MCF 10A (cell line): Measurements from ENCODE around the gene MDH2. TPM values are rescaled to one million over a fixed set of nuclear protein-coding genes. Genes with fewer than 3 reads are reported as not detected.

ENCODE experiments used
- BruUV-seq: library from RNA; stranded (reverse); fragments of 400-500 nt; replicated peaks from 2 replicates; lab custom pipeline; 2021; lab: Mats Ljungman, UMichigan
- CTCF ChIA-PET: fragments of 300-600 bp; sonication (Branson Sonifier 250); formaldehyde crosslinking; extraction: SDS; loops from one replicate; lab custom pipeline; 2021; ENCODE audit warnings: antibody characterized with exemption, inconsistent platforms; lab: Yijun Ruan, JAX
- POLR2A ChIA-PET: fragments of 300-600, 350-650 bp; sonication (Branson Sonifier 250); formaldehyde crosslinking; extraction: SDS; loops from one replicate; lab custom pipeline; 2020; ENCODE audit warnings: antibody characterized with exemption, inconsistent platforms; lab: Yijun Ruan, JAX
- DNase-seq: peaks from one replicate; pipeline ENCODE4 v3.0.0-alpha.2; 2018; ENCODE audit not compliant: unreplicated experiment
- H3K27ac Mint-ChIP-seq: one replicate; pipeline ENCODE4 v1.8.0; 2022; ENCODE audit warnings: mild to moderate bottlenecking, low read depth, mixed read lengths; ENCODE audit not compliant: unreplicated experiment
- H3K27me3 Mint-ChIP-seq: one replicate; pipeline ENCODE4 v1.8.0; 2022; ENCODE audit warnings: mixed read lengths; ENCODE audit not compliant: insufficient read depth, unreplicated experiment
- H3K36me3 Mint-ChIP-seq: one replicate; pipeline ENCODE4 v1.8.0; 2022; ENCODE audit warnings: mild to moderate bottlenecking, moderate library complexity, mixed read lengths; ENCODE audit not compliant: insufficient read depth, unreplicated experiment
- H3K4me1 Mint-ChIP-seq: one replicate; pipeline ENCODE4 v1.8.0; 2022; ENCODE audit warnings: mixed read lengths; ENCODE audit not compliant: insufficient read depth, unreplicated experiment
- H3K4me3 Mint-ChIP-seq: one replicate; pipeline ENCODE4 v1.8.0; 2022; ENCODE audit warnings: mild to moderate bottlenecking, moderate library complexity, mixed read lengths; ENCODE audit not compliant: unreplicated experiment
- H3K9me3 Mint-ChIP-seq: one replicate; pipeline ENCODE4 v1.8.0; 2022; ENCODE audit warnings: mixed read lengths; ENCODE audit not compliant: unreplicated experiment
- intact Hi-C: fragments of 100-400 bp; cut with micrococcal nuclease; formaldehyde crosslinking; loops from 2 replicates; pipeline ENCODE4 v1.14.1; 2022
- total RNA-seq: library from RNA; stranded (reverse); gene quantifications from 2 replicates; pipeline ENCODE4 v1.2.3, GENCODE V29; 2022
- TF ChIP-seq, protein P1 (sequence below): fragments of 200-600 bp; IDR thresholded peaks from one replicate; pipeline ENCODE4 v1.8.0; 2022; ENCODE audit warnings: antibody characterized with exemption, mild to moderate bottlenecking; ENCODE audit not compliant: unreplicated experiment

MDH2 gene
- total RNA-seq, 1 experiment from 2014 or later: 328 TPM

DNA sequence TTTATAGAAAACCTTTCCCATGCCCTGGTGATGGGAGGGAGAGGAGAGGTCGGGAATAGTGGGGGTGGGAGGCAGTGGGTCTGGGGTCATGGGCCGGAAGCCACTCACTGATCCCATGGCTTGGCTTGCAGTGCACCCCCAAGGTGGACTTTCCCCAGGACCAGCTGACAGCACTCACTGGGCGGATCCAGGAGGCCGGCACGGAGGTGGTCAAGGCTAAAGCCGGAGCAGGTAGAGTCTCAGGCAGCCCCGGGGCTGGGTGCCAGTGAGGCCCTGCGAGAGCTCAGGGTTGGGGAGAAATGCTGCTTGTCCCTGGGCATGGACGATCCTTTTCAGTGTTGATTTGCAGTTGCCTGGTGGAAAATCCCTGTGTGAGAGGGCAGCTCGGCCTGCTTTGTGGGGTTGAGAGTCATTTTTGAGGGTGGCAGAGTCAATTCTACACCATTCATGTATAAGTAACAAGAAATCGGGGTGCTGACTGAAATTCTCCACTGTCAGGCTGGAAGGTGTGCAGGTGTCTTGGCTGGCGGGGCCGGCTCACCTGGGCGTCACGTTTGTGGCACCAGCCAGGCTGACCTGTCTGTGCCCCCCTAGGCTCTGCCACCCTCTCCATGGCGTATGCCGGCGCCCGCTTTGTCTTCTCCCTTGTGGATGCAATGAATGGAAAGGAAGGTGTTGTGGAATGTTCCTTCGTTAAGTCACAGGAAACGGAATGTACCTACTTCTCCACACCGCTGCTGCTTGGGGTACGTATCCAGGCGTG is 16.5 kb downstream of the MDH2 start:
- ChIA-PET CTCF (no interaction called here), POLR2A (interaction anchor here (1.0 to 1.3 kb wide), 3 partner anchors 10 to 22 kb away, joined by 5 to 11 read pairs (median 6); partner anchors contain the start of genes MDH2 and STYXL1)
- H3K4me3 Mint-ChIP-seq: no peak overlapping the region
- TF ChIP-seq, protein P1, sequence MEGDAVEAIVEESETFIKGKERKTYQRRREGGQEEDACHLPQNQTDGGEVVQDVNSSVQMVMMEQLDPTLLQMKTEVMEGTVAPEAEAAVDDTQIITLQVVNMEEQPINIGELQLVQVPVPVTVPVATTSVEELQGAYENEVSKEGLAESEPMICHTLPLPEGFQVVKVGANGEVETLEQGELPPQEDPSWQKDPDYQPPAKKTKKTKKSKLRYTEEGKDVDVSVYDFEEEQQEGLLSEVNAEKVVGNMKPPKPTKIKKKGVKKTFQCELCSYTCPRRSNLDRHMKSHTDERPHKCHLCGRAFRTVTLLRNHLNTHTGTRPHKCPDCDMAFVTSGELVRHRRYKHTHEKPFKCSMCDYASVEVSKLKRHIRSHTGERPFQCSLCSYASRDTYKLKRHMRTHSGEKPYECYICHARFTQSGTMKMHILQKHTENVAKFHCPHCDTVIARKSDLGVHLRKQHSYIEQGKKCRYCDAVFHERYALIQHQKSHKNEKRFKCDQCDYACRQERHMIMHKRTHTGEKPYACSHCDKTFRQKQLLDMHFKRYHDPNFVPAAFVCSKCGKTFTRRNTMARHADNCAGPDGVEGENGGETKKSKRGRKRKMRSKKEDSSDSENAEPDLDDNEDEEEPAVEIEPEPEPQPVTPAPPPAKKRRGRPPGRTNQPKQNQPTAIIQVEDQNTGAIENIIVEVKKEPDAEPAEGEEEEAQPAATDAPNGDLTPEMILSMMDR: no peak
- no peak for DNase-seq
- no peaks in the 10 kb centered on the region for H3K27me3 Mint-ChIP-seq
- no peaks in the 10 kb centered on the region for H3K9me3 Mint-ChIP-seq
- H3K36me3 Mint-ChIP-seq: peaks cover 83% of the 10 kb centered on the region
- intact Hi-C loops: no loop called here
- BruUV-seq: no TSS peak
- H3K27ac Mint-ChIP-seq: no peak overlapping the region
- peaks cover 5% of the 10 kb centered on the region for H3K4me1 Mint-ChIP-seq

DNA sequence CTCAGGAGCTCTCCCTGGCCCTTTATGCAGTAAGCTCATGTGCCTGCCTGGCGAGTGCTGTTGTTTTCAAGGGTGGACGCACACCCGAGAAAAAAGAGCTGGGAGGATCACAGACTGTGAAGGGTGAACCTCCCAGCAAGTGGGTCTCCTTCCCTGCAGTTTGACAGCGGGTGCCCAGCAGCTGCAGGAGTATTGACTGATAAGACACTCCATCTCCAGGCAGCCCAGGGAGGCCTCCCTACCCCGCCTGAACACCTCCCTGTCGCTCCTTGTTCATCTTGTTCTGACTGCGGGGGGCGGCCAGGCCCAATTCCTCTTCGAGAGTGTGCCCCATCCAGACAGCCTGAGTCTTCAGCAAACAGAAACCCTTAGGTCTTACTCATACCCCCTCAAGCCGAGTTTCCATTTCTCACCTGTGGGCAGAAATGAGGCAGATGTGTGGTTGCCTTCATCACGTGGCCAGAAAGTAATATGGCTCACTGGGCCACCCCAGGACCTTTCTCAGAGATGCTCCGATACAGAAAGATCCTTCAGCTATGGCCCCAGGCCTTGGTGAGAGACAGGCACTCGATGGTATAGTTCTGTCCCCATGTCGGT is 17.2 kb downstream of the MDH2 start:
- POLR2A ChIA-PET: no interaction called here
- TF ChIP-seq, protein P1: no peak
- no peak for DNase-seq
- CTCF ChIA-PET: no interaction called here
- Mint-ChIP-seq H3K4me3 (no peak overlapping the region), H3K36me3 (peaks cover 76% of the 10 kb centered on the region), H3K9me3 (no peaks in the 10 kb centered on the region), H3K27me3 (no peaks in the 10 kb centered on the region), H3K27ac (no peak overlapping the region), H3K4me1 (peaks cover 6% of the 10 kb centered on the region)
- no TSS peak for BruUV-seq
- intact Hi-C loops: no loop called here

DNA sequence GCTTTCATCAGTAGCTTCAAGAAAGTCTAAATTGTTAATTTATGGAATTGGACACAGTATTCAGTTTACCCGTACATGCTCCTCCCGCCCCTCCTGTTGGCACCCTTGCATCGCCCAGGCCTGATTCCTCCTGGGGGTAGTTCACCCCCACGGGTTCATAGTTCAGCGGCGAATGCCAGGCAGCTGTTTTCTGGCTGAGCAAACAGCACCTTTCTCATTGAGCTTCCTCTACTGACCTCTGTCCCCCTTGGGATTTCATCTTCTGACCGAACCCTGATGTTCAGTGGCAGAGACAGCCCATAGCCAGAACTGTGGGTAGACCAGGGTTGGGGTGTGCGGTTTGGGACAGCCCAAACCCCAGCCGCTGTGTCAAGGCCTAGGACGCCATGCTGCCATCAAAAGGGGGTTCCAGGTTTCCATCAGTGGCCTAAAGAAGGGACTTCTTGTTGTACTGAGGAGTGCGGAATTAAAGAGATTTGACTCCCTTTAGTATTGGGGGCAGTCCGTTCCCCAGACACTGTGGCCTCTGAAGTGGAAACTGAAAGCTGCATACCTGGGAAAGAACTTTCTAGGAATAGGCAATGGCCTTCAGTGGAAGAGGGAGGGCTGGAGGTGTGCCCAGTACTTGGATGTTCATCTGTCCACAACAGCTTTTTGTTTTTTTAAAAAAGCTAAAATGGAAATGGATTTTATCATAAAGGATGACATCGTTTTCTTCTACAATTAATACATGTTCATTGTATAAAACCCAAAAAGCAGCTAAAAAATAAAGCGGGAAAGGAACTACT is 19.0 kb downstream of the MDH2 start:
- TF ChIP-seq, protein P1: no peak
- Mint-ChIP-seq H3K4me1 (peaks cover 6% of the 10 kb centered on the region), H3K36me3 (peaks cover 61% of the 10 kb centered on the region), H3K9me3 (no peaks in the 10 kb centered on the region), H3K27me3 (no peaks in the 10 kb centered on the region), H3K27ac (no peak overlapping the region), H3K4me3 (no peak overlapping the region)
- BruUV-seq: no TSS peak
- intact Hi-C loops: no loop called here
- ChIA-PET POLR2A (interaction anchor here (0.9 to 3.1 kb wide), 4 partner anchors 12 to 19 kb away, joined by 3 to 16 read pairs (median 6); no protein-coding TSS in a partner anchor), CTCF (interaction anchor here (0.5 to 3.8 kb wide), 3 partner anchors 63 to 188 kb away, joined by 3 to 42 read pairs (median 6); no protein-coding TSS in a partner anchor)
- DNase-seq: no peak
